ENCODE measurements around the gene TMEM132C.

Gene TMEM132C

DNA sequence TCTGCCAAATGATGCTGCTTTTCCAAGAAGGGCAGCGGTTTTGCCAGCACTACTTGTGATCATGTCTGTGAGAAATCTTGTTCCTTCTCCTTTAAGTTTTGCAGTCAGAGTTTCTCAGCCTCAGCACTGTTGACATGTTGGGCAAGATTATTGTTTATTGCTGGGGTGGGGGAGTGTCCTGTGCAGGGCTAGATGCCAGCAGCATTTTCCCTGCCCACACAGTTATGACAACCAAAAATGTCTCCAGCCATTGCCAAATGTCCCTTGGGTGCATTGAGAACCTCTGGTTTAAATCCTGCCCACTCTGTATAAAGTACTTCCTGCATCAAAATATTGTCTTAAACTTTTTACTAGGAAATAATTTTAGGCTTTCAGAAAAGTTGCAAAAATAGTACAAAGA is 20.0 kb downstream of the TMEM132C start:
- TF ChIP-seq, protein P1, sequence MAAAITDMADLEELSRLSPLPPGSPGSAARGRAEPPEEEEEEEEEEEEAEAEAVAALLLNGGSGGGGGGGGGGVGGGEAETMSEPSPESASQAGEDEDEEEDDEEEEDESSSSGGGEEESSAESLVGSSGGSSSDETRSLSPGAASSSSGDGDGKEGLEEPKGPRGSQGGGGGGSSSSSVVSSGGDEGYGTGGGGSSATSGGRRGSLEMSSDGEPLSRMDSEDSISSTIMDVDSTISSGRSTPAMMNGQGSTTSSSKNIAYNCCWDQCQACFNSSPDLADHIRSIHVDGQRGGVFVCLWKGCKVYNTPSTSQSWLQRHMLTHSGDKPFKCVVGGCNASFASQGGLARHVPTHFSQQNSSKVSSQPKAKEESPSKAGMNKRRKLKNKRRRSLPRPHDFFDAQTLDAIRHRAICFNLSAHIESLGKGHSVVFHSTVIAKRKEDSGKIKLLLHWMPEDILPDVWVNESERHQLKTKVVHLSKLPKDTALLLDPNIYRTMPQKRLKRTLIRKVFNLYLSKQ (tag by site-specific recombination; IDR thresholded peaks at IDR 0.05; ENCODE audit: borderline replicate concordance), result no peak
- TF ChIP-seq ZFP3 (tag by site-specific recombination; IDR thresholded peaks at IDR 0.05; ENCODE audit: low read depth) (no peak), ZNF670 (tag by site-specific recombination; IDR thresholded peaks at IDR 0.05; ENCODE audit: low read depth) (no peak), ZNF677 (tag by site-specific recombination; IDR thresholded peaks at IDR 0.05) (no peak), SP3 (tag by site-specific recombination; IDR thresholded peaks at IDR 0.05) (no peak), ZNF596 (tag by site-specific recombination; IDR thresholded peaks at IDR 0.05) (no peak), ZNF350 (tag by site-specific recombination; IDR thresholded peaks at IDR 0.05) (no peak), ZNF169 (tag by site-specific recombination; IDR thresholded peaks at IDR 0.05) (no peak), ZSCAN23 (tag by site-specific recombination; IDR thresholded peaks at IDR 0.05) (no peak), ZNF302 (tag by site-specific recombination; IDR thresholded peaks at IDR 0.05; ENCODE audit: low read depth) (no peak), ZNF146 (tag by site-specific recombination; IDR thresholded peaks at IDR 0.05) (no peak), ZEB2 (tag by site-specific recombination; IDR thresholded peaks at IDR 0.05) (no peak)
- TF ChIP-seq, protein P2, sequence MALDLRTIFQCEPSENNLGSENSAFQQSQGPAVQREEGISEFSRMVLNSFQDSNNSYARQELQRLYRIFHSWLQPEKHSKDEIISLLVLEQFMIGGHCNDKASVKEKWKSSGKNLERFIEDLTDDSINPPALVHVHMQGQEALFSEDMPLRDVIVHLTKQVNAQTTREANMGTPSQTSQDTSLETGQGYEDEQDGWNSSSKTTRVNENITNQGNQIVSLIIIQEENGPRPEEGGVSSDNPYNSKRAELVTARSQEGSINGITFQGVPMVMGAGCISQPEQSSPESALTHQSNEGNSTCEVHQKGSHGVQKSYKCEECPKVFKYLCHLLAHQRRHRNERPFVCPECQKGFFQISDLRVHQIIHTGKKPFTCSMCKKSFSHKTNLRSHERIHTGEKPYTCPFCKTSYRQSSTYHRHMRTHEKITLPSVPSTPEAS (tag by site-specific recombination; IDR thresholded peaks at IDR 0.05), result no peak
- TF ChIP-seq, protein P3, sequence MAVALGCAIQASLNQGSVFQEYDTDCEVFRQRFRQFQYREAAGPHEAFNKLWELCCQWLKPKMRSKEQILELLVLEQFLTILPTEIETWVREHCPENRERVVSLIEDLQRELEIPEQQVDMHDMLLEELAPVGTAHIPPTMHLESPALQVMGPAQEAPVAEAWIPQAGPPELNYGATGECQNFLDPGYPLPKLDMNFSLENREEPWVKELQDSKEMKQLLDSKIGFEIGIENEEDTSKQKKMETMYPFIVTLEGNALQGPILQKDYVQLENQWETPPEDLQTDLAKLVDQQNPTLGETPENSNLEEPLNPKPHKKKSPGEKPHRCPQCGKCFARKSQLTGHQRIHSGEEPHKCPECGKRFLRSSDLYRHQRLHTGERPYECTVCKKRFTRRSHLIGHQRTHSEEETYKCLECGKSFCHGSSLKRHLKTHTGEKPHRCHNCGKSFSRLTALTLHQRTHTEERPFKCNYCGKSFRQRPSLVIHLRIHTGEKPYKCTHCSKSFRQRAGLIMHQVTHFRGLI (tag by site-specific recombination; IDR thresholded peaks at IDR 0.05), result no peak
- Histone ChIP-seq H3K9me3 (ENCODE audit: control insufficient read depth, insufficient read depth, low read depth, low read length) (no peaks in the 10 kb centered on the region), H3K27ac (ENCODE audit: extremely low read depth, low read depth, low read length) (no peak overlapping the region), H3K4me1 (ENCODE audit: control insufficient read depth, insufficient read depth, low read length) (no peaks in the 10 kb centered on the region), H3K4me3 (ENCODE audit: low read depth, low read length) (no peak overlapping the region), H3K36me3 (ENCODE audit: control insufficient read depth in 2 of 2, insufficient read depth in 1 of 2, low read length in 2 of 2) (no peaks in the 10 kb centered on the region)
- ChIA-PET POLR2A (no interaction called here), CTCF (no interaction called here)

DNA sequence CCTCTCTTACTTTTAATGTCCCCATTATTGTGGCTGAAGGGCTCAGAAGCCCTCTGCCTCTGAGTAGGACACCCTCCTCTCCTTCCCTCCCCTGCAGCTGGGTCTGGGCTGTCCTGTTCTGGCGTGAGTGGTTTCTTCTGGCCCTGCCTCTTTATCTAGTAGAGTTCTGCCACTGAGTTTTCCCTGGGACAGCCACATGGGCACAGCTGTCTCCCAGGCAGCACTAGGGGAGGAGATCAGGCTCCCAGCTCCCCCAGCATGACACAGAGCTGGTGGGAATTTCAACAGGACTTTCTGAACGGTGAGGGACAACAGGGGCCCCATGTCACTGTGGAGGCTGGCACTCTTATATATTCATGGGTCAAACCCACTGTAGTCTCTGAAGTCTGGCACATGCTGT is 21.4 kb downstream of the TMEM132C start:
- H3K4me3 ChIP-seq (ENCODE audit: low read depth, low read length), result no peak overlapping the region
- POLR2A ChIA-PET, result no interaction called here
- H3K36me3 ChIP-seq (ENCODE audit: control insufficient read depth in 2 of 2, insufficient read depth in 1 of 2, low read length in 2 of 2), result no peaks in the 10 kb centered on the region
- no peaks in the 10 kb centered on the region for H3K9me3 ChIP-seq (ENCODE audit: control insufficient read depth, insufficient read depth, low read depth, low read length)
- CTCF ChIA-PET, result no interaction called here
- TF ChIP-seq ZBTB48 (tag by site-specific recombination; IDR thresholded peaks at IDR 0.05) (no peak), ZNF274 (IDR thresholded peaks at IDR 0.05; ENCODE audit: low read length) (no peak), ZNF274 (tag by site-specific recombination; IDR thresholded peaks at IDR 0.05; ENCODE audit: borderline replicate concordance) (no peak), ZNF837 (tag by site-specific recombination; IDR thresholded peaks at IDR 0.05) (no peak), ZNF132 (tag by site-specific recombination; IDR thresholded peaks at IDR 0.05; ENCODE audit: borderline replicate concordance) (no peak), ZNF561 (tag by site-specific recombination; IDR thresholded peaks at IDR 0.05; ENCODE audit: borderline replicate concordance) (no peak), ZSCAN16 (tag by site-specific recombination; IDR thresholded peaks at IDR 0.05) (no peak), ZNF341 (tag by site-specific recombination; IDR thresholded peaks at IDR 0.05; ENCODE audit: low read depth) (no peak), ZBTB17 (tag by site-specific recombination; IDR thresholded peaks at IDR 0.05) (no peak), ZNF350 (tag by site-specific recombination; IDR thresholded peaks at IDR 0.05) (no peak), ZNF768 (tag by site-specific recombination; IDR thresholded peaks at IDR 0.05) (no peak), RBAK (tag by site-specific recombination; IDR thresholded peaks at IDR 0.05) (no peak), ZNF416 (tag by site-specific recombination; IDR thresholded peaks at IDR 0.05) (no peak), ZNF660 (tag by site-specific recombination; IDR thresholded peaks at IDR 0.05) (no peak), ZNF138 (tag by site-specific recombination; IDR thresholded peaks at IDR 0.05; ENCODE audit: borderline replicate concordance) (no peak), ZNF2 (tag by site-specific recombination; IDR thresholded peaks at IDR 0.05) (no peak), ZNF24 (tag by site-specific recombination; IDR thresholded peaks at IDR 0.05) (no peak), ZNF292 (tag by site-specific recombination; IDR thresholded peaks at IDR 0.05; ENCODE audit: borderline replicate concordance, low read depth) (no peak)
- TF ChIP-seq, protein P4, sequence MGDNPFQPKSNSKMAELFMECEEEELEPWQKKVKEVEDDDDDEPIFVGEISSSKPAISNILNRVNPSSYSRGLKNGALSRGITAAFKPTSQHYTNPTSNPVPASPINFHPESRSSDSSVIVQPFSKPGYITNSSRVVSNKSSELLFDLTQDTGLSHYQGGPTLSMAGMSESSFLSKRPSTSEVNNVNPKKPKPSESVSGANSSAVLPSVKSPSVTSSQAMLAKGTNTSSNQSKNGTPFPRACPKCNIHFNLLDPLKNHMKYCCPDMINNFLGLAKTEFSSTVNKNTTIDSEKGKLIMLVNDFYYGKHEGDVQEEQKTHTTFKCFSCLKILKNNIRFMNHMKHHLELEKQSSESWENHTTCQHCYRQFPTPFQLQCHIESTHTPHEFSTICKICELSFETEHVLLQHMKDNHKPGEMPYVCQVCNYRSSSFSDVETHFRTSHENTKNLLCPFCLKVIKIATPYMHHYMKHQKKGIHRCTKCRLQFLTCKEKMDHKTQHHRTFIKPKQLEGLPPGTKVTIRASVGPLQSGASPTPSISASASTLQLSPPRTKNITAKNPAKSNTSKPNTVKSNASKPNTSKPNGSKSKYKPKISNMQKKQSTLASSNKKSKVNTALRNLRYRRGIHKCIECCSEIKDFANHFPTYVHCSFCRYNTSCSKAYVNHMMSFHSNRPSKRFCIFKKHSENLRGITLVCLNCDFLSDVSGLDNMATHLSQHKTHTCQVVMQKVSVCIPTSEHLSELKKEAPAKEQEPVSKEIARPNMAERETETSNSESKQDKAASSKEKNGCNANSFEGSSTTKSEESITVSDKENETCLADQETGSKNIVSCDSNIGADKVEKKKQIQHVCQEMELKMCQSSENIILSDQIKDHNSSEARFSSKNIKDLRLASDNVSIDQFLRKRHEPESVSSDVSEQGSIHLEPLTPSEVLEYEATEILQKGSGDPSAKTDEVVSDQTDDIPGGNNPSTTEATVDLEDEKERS (tag by site-specific recombination; IDR thresholded peaks at IDR 0.05), result no peak
- H3K4me1 ChIP-seq (ENCODE audit: control insufficient read depth, insufficient read depth, low read length), result no peaks in the 10 kb centered on the region
- no peak overlapping the region for H3K27ac ChIP-seq (ENCODE audit: extremely low read depth, low read depth, low read length)

All from HEK293 (cell line).